Measurements from ENCODE around the gene KCNAB1. TPM values are rescaled to one million over a fixed set of nuclear protein-coding genes. Genes with fewer than 3 reads are reported as not detected.

Gene KCNAB1
- total RNA-seq, 1 experiment from 2014 or later, result 1.4 TPM

- no TSS peak for BruUV-seq (replicated peaks)
- POLR2A ChIA-PET (ENCODE audit: unreplicated experiment), result no interaction called here
- peaks cover 67% of the 10 kb centered on the region for H3K36me3 ChIP-seq (ENCODE audit: low read depth)
Measured at GRCh38 chr3:156542101-156543042, 422.0 kb downstream of the KCNAB1 start.

GRCh38 chr3:156543043-156543555 is 422.7 kb downstream of the KCNAB1 start:
- intact Hi-C loops (cut with micrococcal nuclease; ENCODE audit: unreplicated experiment), result no loop called here
- Histone ChIP-seq H3K36me3 (ENCODE audit: low read depth) (peaks cover 67% of the 10 kb centered on the region), H3K4me2 (no peak overlapping the region), H3K79me2 (ENCODE audit: low read depth) (peaks cover 33% of the 10 kb centered on the region), H2AFZ (no peak overlapping the region), H3K4me3 (no peak overlapping the region), H3F3A (ENCODE audit: insufficient read depth, low read depth) (peaks cover 56% of the 10 kb centered on the region), H3K9me3 (ENCODE audit: insufficient read depth, low read depth) (no peaks in the 10 kb centered on the region), H3K4me1 (replicated peaks; ENCODE audit: insufficient read depth) (no peaks in the 10 kb centered on the region), H4K20me1 (ENCODE audit: insufficient read depth) (0 out of 2 replicates have a peak, but pooled peaks cover 8% of the 10 kb centered on the region), H3K27me3 (ENCODE audit: insufficient read depth, low read depth) (no peaks in the 10 kb centered on the region), H3K9me2 (ENCODE audit: insufficient read depth) (no peaks in the 10 kb centered on the region), H3K27ac (peak overlapping the region; percentile 28; the same call in 1 of the 2 replicates)
- POLR2A ChIA-PET (ENCODE audit: unreplicated experiment), result no interaction called here
- CTCF ChIA-PET, result no interaction called here
- no TSS peak for BruUV-seq (replicated peaks)
- no peak for TF ChIP-seq CTCF (conservative IDR thresholded peaks at IDR 0.05)
- TF ChIP-seq EZH2 (IDR thresholded peaks at IDR 0.05; ENCODE audit: low read depth), result no peak
- DNase-seq, result peak in 1 of 2 experiments; percentile 18

More at GRCh38 chr3:156542101-156543042, 422.0 kb downstream of the KCNAB1 start:
- DNase-seq, result peak in 1 of 2 experiments; percentile 11
- Histone ChIP-seq H3K79me2 (ENCODE audit: low read depth) (peaks cover 26% of the 10 kb centered on the region), H3K9me2 (ENCODE audit: insufficient read depth) (no peaks in the 10 kb centered on the region), H3K27ac (peak overlapping the region; percentile 28), H4K20me1 (ENCODE audit: insufficient read depth) (0 out of 2 replicates have a peak, but pooled peaks cover 8% of the 10 kb centered on the region), H3K4me2 (no peak overlapping the region), H2AFZ (no peak overlapping the region), H3K4me3 (no peak overlapping the region), H3F3A (ENCODE audit: insufficient read depth, low read depth) (peaks cover 59% of the 10 kb centered on the region), H3K9me3 (ENCODE audit: insufficient read depth, low read depth) (no peaks in the 10 kb centered on the region), H3K4me1 (replicated peaks; ENCODE audit: insufficient read depth) (no peaks in the 10 kb centered on the region; the same call in 1 of the 2 replicates), H3K27me3 (ENCODE audit: insufficient read depth, low read depth) (no peaks in the 10 kb centered on the region)
- intact Hi-C loops (cut with micrococcal nuclease; ENCODE audit: unreplicated experiment), result no loop called here
- CTCF ChIA-PET, result no interaction called here
- TF ChIP-seq EZH2 (IDR thresholded peaks at IDR 0.05; ENCODE audit: low read depth) (no peak), CTCF (conservative IDR thresholded peaks at IDR 0.05) (no peak)

- ChIA-PET CTCF (no interaction called here), POLR2A (ENCODE audit: unreplicated experiment) (interaction anchor here (0.7 kb wide), 1 partner anchor 169 kb away, joined by 3 read pairs; no protein-coding TSS in a partner anchor)
- peaks cover 37% of the 10 kb centered on the region; the same call in 1 of the 2 replicates for H4K20me1 ChIP-seq (ENCODE audit: insufficient read depth)
- DNase-seq, result peak in 1 of 2 experiments; percentile 21
- peaks cover 30% of the 10 kb centered on the region for H3F3A ChIP-seq (ENCODE audit: insufficient read depth, low read depth)
- H3K27ac ChIP-seq, result no peak overlapping the region
- BruUV-seq (replicated peaks), result no TSS peak
- H3K36me3 ChIP-seq (ENCODE audit: low read depth), result peaks cover 95% of the 10 kb centered on the region
- no peak overlapping the region for H3K4me3 ChIP-seq
- peaks cover 78% of the 10 kb centered on the region for H3K79me2 ChIP-seq (ENCODE audit: low read depth)
- no peak for TF ChIP-seq CTCF (conservative IDR thresholded peaks at IDR 0.05)
- TF ChIP-seq EZH2 (IDR thresholded peaks at IDR 0.05; ENCODE audit: low read depth), result no peak
- peaks cover 13% of the 10 kb centered on the region for H3K4me1 ChIP-seq (replicated peaks; ENCODE audit: insufficient read depth)
- no peaks in the 10 kb centered on the region for H3K9me3 ChIP-seq (ENCODE audit: insufficient read depth, low read depth)
- H3K9me2 ChIP-seq (ENCODE audit: insufficient read depth), result no peaks in the 10 kb centered on the region
- no peak overlapping the region for H2AFZ ChIP-seq
- no peaks in the 10 kb centered on the region for H3K27me3 ChIP-seq (ENCODE audit: insufficient read depth, low read depth)
- intact Hi-C loops (cut with micrococcal nuclease; ENCODE audit: unreplicated experiment), result no loop called here
- H3K4me2 ChIP-seq, result no peak overlapping the region
Measured at GRCh38 chr3:156547637-156548036, 427.3 kb downstream of the KCNAB1 start.

Data from PC-9 (cell line).